NCI-H446 (cell line): Measurements from ENCODE around the gene DPCD.
A peak's percentile ranks its signal among the peaks of the same experiment; 100 is the strongest.

Source experiments
- DNase-seq, 2 experiments: peaks; one replicate each; lab custom pipeline; 2025; lab: John Stamatoyannopoulos, UW

Gene DPCD

GRCh38 chr10:101567165-101568006 lies 20.7 kb upstream of the DPCD start:
- DNase-seq, result no peak

- DNase-seq, result no peak
Observed at GRCh38 chr10:101568054-101568745, 19.9 kb upstream of the DPCD start.

DNA sequence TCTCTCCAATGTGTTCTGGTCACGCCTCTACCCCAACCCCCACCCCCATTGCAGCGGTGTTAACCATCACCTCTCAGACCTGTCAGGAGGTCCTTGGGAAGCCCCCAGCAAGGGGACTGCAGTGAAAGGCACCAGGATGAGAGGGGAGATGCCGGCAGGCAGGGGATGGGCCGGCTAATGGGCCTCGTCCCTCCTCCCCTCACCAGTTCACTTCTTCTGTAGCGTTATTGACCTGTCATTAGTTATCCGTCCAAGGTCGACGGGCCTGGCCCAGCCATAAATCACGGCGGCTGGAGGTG lies 18.8 kb upstream of the DPCD start:
- DNase-seq, result no peak

GRCh38 chr10:101569622-101570427 lies 18.3 kb upstream of the DPCD start:
- DNase-seq, result peak; percentile 32 to 68

GRCh38 chr10:101570428-101571270 lies 17.5 kb upstream of the DPCD start:
- no peak for DNase-seq

DNA sequence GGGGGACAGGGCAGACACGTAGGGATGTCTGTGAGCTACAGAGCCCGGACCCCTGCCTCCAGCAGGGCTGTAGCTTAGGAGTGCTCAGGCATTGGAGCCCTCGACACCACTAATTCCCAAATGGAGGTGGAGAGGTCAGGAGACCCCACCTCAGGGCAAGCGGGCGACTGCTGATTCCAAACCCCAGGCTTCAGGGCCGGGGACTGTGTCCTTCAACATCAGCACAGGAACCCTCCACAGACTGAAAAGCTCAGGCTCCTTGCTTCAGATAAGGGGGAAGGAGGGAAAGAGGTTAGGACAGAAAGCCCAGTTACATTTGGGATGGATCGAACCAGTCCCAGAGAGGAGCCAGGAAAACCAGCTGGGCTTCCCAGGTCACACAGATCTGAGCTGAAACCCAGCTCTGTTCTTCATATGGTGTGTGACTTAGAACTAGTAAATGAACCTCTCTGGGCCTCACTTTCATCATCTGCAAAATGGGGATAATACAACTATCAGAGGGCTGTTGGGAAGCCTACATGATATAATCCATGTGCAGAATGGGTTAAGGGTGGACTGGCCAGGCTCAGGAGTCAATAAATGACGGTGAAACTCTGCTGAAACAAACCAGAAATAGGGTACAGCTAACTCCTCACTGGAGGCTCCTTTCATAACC lies 16.7 kb upstream of the DPCD start:
- no peak for DNase-seq

GRCh38 chr10:101572126-101572525 lies 16.0 kb upstream of the DPCD start:
- DNase-seq, result no peak

- DNase-seq, result no peak
Observed at GRCh38 chr10:101572785-101573184, 15.3 kb upstream of the DPCD start.

DNA sequence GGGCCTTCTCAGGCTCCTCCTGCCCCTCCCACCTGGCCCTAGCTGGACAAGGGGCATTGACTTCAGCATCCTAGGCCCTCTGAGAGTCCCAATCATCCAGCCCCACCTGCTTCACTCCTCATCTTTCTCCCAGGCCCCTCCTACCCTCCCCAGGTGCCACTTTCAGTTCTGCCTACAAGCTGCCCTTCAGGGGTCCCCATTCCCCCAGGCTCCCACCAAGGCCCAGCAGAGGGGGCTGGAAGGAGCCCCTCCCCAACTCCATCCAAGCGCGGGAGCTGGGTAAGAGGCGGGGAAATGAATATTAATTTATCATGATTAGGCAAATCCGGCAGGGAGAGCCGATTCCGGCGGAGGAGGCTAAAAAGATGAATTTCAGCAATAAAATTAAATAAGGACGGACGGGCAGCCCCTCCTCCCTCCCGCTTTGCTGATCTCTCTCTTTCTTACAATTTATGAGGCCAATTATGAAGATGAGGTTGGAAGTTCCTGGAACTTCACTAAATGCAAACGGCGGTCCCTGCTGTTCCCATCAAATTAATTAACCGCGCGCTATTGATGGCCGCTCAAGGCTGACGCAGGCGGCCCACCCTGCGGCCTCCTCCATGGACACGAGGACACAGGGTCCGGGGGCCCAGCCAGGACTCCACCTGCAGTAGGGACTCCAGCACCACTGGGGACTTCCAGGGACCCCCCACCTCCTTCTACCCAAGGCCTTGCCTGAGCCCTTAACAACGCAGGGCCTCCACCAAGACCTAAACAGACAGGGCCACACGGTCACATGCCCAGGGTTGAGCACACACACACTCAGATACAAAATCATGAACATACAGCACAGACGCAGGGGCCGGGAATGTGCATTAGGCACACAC lies 14.0 kb upstream of the DPCD start:
- no peak for DNase-seq

DNA sequence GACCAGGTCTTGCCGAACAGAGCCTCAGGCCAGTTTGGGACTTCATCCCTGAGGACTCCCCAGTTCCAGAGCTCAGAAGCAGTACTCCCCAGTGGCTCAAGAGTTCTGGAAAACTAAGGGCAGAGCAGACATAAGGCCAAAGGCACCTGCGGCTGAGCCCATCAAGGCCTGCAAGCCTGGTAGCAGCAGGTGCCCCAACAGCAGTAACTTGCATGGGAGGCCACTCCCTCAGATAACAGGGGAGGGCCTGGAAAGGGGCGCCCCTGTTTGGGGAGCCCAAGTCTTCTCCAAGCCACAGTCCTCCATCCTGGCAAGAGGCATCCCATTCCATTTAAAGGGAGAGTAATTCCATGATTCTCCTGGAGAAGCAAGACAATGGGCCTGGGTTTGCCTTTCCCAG lies 13.0 kb upstream of the DPCD start:
- no peak for DNase-seq

GRCh38 chr10:101575580-101576210 lies 12.4 kb upstream of the DPCD start:
- DNase-seq, result no peak

- DNase-seq, result no peak
Observed at GRCh38 chr10:101576211-101576863, 11.8 kb upstream of the DPCD start.

DNA sequence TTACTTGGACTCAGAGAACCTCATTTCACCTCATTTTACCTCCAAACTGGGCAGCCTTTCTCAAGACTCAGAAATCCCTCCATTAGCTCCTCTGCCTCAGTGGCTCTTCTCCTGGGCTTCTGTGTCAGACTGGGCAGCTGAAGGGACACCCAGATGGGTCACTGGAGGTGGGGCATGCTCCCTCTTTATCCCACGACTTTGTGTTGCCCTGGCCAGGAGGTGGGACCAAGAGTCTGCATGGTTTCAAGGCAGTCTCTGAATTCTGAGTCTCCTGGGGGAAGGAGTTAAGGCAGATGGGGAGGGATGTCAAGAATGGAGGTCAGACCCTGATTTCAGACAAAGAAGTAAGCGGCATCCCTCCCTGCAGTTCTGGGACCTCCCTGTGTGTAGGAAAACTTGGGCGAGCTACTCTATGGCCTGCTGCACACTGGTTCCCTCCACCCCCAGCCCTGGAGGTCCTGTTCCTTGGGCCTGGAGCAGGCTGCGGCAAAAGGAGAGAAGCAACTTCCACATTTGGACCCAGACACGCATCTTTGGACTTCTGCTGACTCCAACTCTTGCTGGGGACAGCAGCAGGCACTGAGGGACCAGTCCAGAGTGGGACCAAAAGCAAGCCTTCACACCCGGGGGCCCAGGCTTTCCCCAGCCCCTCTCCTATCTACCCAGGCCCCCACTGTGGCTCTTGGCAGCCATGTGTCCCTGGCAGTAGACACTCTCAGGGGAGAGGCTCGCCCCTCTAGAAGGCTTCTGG lies 10.8 kb upstream of the DPCD start:
- no peak for DNase-seq

DNA sequence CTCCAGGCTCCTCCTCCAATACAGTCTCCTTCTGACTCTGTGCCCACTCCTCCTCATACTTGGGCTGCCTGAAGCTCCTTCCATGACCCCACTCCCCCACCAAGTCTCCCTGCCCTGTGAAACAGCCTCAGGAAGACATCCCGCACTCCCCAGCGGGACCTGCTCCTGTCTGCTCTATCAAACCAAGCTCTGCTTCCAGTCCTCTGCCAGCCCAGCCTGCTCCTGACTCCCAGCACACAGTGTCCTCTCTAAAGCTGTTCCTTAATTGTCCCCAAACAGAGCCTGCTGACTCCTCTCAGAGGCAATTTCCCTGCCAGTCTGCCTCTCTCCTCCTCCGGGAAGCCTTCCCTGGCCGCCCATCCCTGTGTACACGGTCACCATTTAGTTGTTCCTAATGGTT lies 9.9 kb upstream of the DPCD start:
- DNase-seq, result no peak

- no peak for DNase-seq
Observed at GRCh38 chr10:101578803-101579515, 9.2 kb upstream of the DPCD start.

DNA sequence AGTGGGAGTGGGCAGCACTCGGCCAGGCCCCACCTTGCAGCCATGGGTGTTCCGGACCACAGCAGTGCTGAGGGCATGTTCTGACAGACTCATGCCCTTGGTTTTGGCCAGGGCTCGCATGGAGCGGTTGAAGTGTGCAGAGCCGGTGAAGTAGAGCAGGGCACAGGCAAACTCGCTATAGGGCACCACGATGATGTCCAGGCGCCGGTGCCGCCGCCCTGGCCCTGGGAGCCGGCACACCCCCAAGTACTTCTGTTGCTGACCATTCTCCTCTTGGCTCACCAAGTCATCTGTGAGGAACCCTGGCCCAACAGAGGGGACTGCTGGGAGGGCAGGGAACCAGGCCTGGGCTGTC lies 8.6 kb upstream of the DPCD start:
- no peak for DNase-seq

DNA sequence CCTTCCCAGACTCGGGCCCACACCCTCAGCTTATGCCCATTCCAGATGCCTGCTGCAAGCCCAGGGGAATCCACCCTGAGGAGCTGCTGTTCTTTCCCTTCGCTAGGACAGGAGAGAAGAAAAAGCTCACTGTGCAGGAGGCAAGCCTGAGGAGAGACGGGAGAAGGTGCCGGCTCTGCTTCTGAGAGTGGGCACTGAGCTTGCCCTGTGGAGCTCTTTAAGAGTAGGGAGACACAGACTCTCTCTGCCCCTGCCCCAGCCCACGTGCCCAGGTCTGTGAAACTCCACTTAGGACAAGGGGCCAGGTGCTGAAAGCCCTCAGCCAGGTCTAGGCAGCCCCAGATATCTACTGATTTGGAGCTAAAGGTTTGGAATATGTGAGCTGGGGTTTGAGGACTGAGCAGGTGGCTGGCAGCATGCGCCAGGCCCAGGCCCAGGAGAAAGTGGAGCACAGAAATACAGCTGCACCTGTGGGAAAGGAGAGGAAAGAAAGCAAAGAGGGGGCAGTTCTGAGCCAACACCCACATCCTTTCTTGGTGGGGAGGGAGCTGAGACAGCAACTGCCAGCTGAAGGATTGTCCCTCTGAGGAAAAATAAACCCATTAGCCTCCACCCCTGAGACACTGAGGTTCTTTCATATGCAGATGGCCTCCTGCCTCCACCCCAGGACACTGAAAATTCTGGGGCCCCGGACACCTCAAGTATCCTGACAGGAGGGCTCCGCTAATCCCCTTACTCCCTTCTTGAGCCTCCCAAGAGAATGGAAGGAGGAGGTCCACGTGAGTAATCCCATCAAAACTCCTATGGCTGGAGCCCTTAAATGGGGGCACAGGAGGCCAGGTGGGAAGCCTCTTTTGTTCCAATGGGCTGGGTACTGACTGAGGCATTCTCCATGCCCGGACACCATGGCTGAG lies 7.4 kb upstream of the DPCD start:
- DNase-seq, result no peak
